HG03025 (cell line): ENCODE results near the gene BCL7A.

ENCODE experiments used
- ATAC-seq: cut with Tn5 transposase; IDR thresholded peaks from one replicate; pipeline ENCODE4 v1.9.1; 2021; ENCODE audit warnings: mild to moderate bottlenecking, moderate library complexity; ENCODE audit not compliant: unreplicated experiment, low FRiP score

BCL7A gene

DNA sequence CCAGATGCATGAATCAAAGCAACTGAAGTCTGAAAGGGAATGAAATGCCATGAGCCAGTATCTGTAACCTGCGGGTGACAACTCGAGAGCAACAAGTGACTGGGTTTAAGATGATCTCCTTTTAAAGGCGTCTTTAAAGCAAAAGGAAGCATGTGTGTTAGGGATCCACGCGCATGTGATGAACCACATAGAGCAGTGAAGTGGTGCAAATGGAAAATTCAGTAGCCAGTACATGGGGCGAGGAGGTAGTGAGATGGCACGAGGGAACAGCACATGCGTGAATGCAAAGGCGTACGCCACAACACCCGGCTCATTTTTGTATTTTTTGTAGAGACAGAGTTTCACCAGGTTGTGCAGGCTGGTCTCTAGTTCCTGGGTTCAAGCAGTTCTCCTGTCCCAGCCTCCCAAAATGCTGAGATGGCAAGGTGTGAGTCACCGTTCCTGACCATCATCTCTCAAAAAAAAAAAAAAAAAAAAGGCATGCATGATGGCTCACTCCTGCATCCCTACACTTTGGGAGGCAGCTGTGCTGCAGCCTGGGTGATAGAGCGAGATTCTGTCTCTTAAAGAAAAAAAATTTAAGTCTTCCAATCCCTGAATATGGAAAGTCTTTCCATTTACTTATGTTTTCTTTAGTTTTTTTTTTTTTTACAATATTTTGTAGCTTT, 24.6 kb upstream of the BCL7A start:
- ATAC-seq: no peak

DNA sequence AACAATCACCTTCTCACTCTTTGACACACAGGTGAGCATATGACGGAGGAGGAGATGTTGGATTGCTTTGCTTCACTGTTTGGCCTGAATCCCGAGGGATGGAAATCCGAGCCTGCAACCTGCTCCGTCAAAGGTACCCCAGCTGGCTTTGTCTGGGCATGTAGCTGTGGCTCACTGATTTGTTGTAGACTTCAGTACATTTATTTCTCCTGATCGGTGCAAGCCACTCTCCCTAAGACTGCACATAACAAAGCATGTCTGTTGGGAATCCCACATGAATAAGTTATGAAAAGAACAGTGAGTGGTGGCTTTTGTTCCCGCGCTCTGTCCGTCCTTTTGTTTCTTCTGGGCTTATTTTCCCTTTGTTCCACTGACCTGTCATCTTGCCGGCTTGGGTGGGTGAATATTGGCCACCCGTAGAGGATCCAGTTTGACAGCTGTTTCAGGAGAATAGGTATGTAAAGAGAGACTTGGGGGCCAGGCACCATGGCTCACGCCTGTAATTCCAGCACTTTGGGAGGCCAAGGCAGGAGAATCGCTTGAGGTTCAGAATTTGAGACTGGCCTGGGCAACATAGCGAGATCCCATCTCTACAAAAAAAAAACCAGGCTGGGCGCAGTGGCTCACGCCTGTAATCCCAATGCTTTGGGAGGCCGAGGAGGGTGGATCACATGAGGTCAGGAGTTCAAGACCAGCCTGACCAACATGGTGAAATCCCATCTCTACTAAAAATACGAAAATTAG, 20.0 kb upstream of the BCL7A start:
- ATAC-seq: no peak

GRCh38 chr12:122003651-122004611, 17.8 kb upstream of the BCL7A start:
- ATAC-seq: no peak

GRCh38 chr12:122004633-122005071, 17.0 kb upstream of the BCL7A start:
- no peak for ATAC-seq

DNA sequence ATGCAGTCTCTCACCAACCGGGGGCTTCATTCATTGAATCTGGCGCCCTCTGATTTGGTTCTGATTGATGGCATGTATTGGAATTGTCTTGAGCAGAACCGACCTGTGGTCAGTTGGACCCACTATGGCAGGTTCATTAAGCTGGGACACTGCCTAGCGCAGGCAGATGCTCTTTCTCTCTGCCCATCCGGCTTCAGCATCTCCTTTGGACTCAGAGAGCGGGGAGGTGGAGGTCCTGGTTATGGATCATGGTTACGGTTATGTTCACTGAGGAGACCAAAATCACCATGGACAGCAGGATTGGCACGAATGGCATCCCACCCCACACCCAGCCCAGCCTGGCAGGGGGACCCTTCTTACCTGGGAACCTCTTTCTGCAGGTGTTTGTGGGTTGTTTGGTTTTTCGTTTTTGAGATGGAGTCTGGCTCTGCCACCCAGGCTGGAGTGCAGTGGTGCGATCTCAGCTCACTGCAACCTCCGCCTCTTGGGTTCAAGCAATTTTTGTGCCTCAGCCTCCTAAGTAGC, 16.4 kb upstream of the BCL7A start:
- no peak for ATAC-seq

DNA sequence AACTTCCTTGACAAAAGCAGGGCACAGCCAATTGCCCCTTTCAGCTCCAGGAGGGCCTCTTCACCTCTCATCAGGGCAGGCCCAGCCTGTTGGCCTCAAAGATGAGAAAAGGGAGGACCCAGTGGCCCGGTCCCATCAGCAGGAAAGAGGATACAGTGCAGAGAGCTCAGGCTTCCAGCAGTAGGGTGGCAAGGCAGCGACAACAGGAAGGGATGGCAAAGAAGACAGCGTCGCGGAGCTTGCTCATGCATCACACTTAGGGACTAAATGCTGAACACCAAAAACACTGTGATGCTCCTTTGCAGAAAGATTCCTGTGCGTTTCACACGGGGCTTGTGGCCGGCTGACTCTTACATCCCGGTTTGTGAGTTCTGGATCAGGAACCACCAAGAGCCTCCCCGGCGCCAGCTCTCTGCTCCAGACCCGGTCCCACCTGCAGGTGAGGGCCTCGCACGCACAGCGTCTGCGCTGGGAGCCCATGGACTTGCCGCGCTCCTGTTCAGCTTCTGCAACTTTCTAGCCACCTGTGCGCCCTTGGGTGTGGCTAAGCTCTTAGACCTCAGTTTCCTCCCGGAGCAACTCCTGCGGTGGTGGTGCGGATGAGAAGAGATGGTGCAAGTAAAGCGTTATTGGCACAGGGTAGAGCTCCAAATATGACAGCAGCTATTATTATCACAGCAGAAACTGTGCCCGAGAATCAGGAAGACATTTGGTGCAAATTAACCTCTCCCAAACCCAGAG, 15.3 kb upstream of the BCL7A start:
- no peak for ATAC-seq

DNA sequence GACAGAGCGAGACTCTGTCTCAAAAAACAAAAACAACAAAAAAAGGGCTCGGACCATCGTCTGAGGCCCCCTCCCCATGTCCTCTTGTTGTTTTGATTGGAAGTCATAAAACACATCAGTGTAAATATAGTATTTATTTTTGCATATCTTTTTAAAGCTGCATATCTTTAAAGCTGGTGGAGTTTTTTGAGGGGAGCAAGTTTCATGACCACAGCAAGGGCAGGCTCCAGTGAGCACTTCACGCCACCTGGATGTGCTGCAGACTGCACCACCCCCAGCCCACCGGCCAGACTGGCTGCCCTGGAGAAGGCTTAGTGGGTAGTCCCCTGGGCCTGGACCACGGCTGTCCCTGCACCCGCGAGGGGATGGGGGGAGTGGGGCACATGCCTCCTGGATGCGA, 11.9 kb upstream of the BCL7A start:
- ATAC-seq: no peak

GRCh38 chr12:122012184-122012583, 9.5 kb upstream of the BCL7A start:
- ATAC-seq: no peak

- no peak for ATAC-seq
These were observed 8.5 kb upstream of the BCL7A start for GRCh38 chr12:122013136-122013535.

DNA sequence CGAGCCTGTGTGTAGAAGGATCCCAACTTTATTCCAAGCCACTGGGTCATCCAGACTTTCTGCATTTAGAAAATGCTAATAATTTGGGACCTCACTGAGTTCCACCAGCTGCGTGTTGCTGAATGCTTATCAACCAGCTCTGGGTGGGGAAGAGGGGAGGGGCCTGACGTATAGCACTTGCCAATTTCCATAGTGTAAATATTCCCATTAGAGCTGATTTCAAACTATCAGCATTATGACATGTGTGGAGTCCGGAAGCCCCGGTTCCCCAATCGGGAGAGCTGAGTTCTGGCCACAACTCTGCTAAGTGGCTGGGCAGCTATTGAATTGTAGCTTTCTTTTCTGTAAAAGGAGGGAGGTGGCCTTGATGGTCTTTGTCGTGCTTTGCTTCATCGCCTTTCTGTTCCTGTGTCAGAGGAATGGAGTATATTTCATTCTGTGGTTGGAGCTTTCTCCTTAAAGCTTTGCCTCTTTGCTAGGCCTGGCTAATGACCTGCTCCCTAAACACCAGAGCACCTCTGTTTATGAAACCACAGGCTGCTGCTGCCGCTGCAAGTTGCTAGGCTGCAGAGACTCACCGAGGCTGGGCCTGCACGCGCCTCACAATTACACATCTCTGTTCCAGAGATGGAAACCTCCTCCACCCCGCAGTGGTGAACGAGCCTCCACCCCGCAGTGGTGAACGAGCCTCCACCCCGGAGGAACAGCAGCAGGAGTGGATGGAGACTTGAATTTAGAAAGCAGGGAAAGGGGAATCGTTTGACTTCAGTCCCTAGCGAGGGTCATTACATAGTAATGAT, 7.7 kb upstream of the BCL7A start:
- no peak for ATAC-seq

GRCh38 chr12:122014781-122015180, 6.9 kb upstream of the BCL7A start:
- no peak for ATAC-seq

DNA sequence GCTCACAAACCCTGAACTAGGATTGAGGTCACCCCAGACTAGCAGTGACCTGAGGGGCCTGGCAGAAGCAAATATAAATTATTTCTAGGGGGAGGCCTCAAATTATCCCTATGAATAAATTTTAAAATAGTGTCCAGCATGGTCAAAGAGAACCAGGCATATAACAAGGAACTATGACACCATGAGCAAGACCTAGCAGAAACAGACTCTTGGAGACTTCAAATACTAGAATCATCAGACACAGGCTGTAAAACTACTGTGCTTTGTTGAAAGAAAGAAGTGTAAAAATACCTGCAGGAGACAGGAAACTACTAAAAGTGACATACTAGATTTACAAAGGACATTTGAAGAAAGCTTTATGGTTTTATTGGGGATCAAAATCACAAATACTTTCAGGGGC, 3.2 kb upstream of the BCL7A start:
- ATAC-seq: no peak

- no peak for ATAC-seq
These were observed 2.7 kb upstream of the BCL7A start for GRCh38 chr12:122018937-122019336.

DNA sequence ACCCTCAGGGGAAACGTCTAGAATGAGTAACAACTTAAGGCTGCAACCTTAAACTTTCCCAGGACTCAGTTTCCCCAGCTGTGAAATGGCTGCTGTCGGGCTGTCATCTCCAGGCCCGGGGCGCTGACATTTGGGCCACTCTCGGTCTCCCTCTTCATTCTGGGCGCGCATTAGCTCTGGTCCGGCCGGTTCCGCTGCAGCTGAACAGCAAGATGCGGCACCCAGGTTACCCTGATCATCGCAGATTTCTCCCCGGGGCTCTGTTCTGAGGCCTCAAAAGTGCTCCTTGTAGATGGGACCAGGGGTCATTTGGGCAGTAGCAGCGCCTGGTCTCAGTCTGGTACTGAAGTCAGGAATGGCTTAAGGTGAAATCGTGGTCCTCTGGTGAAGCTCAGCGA, 890 bp upstream of the BCL7A start:
- no peak for ATAC-seq

- ATAC-seq: no peak
These were observed 377 bp upstream of the BCL7A start for GRCh38 chr12:122021193-122021821.

- ATAC-seq: no peak
These were observed 982 bp downstream of the BCL7A start for GRCh38 chr12:122022393-122023338.

DNA sequence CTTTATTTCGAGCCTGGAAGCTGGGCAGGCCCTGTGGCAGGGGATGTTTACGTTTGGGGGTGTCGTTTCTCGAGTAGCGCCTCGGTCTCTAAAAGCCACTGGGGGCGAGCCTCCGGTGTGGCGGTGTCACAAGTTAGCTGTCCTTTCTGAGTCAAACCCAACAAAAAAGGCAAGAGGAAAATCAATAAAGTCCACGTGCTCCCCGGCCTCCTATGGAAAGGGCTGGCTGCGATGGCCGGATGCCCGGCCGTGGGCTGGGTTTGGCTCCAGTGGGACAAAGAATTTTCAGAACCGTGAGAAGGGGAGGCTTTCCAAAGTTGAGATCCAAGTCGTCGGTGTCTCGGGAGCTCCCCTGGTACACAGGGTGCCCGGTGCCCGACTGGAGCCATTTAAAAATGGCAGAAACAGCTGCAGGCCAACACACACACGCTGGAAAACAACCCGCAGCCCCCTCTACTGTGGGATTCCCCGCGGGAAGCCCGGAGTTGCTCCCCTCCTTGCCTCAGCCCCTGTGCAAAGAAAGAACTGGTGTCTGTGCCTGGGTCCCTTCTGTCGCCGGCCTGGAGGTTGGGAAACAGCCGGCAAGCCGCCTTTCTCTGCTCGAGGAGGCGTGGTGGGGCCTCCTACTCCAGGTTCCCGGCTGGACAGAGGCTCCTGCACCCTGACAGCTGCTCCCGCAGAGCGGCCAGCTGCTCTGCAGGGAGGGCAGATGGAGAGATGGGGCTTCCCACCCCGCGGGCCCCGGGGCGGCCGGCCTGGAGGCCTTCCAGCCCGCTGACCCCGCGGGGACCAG, 1.9 kb downstream of the BCL7A start:
- ATAC-seq: no peak
